Measurements from ENCODE around the gene EIPR1. TPM values are rescaled to one million over a fixed set of nuclear protein-coding genes. Genes with fewer than 3 reads are reported as not detected.

EIPR1 gene
- polyA plus RNA-seq, 1 donor from 2014 or later: 138 TPM

- Histone ChIP-seq H3K9me2 (ENCODE audit: insufficient read depth, low read length) (no peaks in the 10 kb centered on the region), H3K79me2 (replicated peaks; ENCODE audit: insufficient read depth, low read length) (no peaks in the 10 kb centered on the region), H4K20me1 (ENCODE audit: insufficient read depth) (no peaks in the 10 kb centered on the region), H3K4me3 (ENCODE audit: low read length) (no peak overlapping the region), H3F3A (ENCODE audit: insufficient read depth, low read length, poor library complexity, severe bottlenecking) (no peaks in the 10 kb centered on the region), H3K9me3 (ENCODE audit: low read length) (no peaks in the 10 kb centered on the region), H3K4me2 (ENCODE audit: low read length) (no peak overlapping the region), H3K36me3 (ENCODE audit: insufficient read depth, low read length) (no peaks in the 10 kb centered on the region), H3K27me3 (ENCODE audit: insufficient read depth, low read depth, low read length) (no peaks in the 10 kb centered on the region), H3K9ac (ENCODE audit: low read length) (no peak overlapping the region), H2AFZ (ENCODE audit: low read depth, low read length) (no peak overlapping the region), H3K27ac (ENCODE audit: low read length) (no peak overlapping the region)
- no peak for TF ChIP-seq SMC3 (conservative IDR thresholded peaks at IDR 0.05; ENCODE audit: poor library complexity)
- no peak for TF ChIP-seq MXI1 (conservative IDR thresholded peaks at IDR 0.05; ENCODE audit: poor library complexity, severe bottlenecking)
- TF ChIP-seq EP300 (conservative IDR thresholded peaks at IDR 0.05; ENCODE audit: poor library complexity, severe bottlenecking): no peak
- TF ChIP-seq, protein P1, sequence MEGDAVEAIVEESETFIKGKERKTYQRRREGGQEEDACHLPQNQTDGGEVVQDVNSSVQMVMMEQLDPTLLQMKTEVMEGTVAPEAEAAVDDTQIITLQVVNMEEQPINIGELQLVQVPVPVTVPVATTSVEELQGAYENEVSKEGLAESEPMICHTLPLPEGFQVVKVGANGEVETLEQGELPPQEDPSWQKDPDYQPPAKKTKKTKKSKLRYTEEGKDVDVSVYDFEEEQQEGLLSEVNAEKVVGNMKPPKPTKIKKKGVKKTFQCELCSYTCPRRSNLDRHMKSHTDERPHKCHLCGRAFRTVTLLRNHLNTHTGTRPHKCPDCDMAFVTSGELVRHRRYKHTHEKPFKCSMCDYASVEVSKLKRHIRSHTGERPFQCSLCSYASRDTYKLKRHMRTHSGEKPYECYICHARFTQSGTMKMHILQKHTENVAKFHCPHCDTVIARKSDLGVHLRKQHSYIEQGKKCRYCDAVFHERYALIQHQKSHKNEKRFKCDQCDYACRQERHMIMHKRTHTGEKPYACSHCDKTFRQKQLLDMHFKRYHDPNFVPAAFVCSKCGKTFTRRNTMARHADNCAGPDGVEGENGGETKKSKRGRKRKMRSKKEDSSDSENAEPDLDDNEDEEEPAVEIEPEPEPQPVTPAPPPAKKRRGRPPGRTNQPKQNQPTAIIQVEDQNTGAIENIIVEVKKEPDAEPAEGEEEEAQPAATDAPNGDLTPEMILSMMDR (IDR thresholded peaks at IDR 0.05; ENCODE audit: poor library complexity, severe bottlenecking): no peak
Observed at GRCh38 chr2:3405876-3406275, 28.3 kb upstream of the EIPR1 start.

GRCh38 chr2:3405307-3405706 lies 27.7 kb upstream of the EIPR1 start:
- Histone ChIP-seq H3F3A (ENCODE audit: insufficient read depth, low read length, poor library complexity, severe bottlenecking) (no peaks in the 10 kb centered on the region), H3K9me3 (ENCODE audit: low read length) (no peaks in the 10 kb centered on the region), H3K4me3 (ENCODE audit: low read length) (no peak overlapping the region), H4K20me1 (ENCODE audit: insufficient read depth) (no peaks in the 10 kb centered on the region), H3K27ac (ENCODE audit: low read length) (no peak overlapping the region), H3K9ac (ENCODE audit: low read length) (no peak overlapping the region), H3K27me3 (ENCODE audit: insufficient read depth, low read depth, low read length) (no peaks in the 10 kb centered on the region), H3K4me2 (ENCODE audit: low read length) (no peak overlapping the region), H2AFZ (ENCODE audit: low read depth, low read length) (no peak overlapping the region), H3K9me2 (ENCODE audit: insufficient read depth, low read length) (no peaks in the 10 kb centered on the region), H3K36me3 (ENCODE audit: insufficient read depth, low read length) (no peaks in the 10 kb centered on the region), H3K79me2 (replicated peaks; ENCODE audit: insufficient read depth, low read length) (no peaks in the 10 kb centered on the region)
- no peak for TF ChIP-seq SMC3 (conservative IDR thresholded peaks at IDR 0.05; ENCODE audit: poor library complexity)
- TF ChIP-seq, protein P1 (IDR thresholded peaks at IDR 0.05; ENCODE audit: poor library complexity, severe bottlenecking): no peak
- no peak for TF ChIP-seq TAF1 (IDR thresholded peaks at IDR 0.05; ENCODE audit: low read depth)
- no peak for TF ChIP-seq RAD21 (conservative IDR thresholded peaks at IDR 0.05)
- no peak for TF ChIP-seq EP300 (conservative IDR thresholded peaks at IDR 0.05; ENCODE audit: poor library complexity, severe bottlenecking)
- TF ChIP-seq, protein P2, sequence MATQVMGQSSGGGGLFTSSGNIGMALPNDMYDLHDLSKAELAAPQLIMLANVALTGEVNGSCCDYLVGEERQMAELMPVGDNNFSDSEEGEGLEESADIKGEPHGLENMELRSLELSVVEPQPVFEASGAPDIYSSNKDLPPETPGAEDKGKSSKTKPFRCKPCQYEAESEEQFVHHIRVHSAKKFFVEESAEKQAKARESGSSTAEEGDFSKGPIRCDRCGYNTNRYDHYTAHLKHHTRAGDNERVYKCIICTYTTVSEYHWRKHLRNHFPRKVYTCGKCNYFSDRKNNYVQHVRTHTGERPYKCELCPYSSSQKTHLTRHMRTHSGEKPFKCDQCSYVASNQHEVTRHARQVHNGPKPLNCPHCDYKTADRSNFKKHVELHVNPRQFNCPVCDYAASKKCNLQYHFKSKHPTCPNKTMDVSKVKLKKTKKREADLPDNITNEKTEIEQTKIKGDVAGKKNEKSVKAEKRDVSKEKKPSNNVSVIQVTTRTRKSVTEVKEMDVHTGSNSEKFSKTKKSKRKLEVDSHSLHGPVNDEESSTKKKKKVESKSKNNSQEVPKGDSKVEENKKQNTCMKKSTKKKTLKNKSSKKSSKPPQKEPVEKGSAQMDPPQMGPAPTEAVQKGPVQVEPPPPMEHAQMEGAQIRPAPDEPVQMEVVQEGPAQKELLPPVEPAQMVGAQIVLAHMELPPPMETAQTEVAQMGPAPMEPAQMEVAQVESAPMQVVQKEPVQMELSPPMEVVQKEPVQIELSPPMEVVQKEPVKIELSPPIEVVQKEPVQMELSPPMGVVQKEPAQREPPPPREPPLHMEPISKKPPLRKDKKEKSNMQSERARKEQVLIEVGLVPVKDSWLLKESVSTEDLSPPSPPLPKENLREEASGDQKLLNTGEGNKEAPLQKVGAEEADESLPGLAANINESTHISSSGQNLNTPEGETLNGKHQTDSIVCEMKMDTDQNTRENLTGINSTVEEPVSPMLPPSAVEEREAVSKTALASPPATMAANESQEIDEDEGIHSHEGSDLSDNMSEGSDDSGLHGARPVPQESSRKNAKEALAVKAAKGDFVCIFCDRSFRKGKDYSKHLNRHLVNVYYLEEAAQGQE (IDR thresholded peaks at IDR 0.05; ENCODE audit: borderline replicate concordance): no peak

Data from neural cell (in vitro differentiated cells).